Left lung (tissue), 10 donors: Measurements from ENCODE around the gene SRSF6. TPM values are rescaled to one million over a fixed set of nuclear protein-coding genes. Genes with fewer than 3 reads are reported as not detected.

Source experiments
- ATAC-seq: fragments of 200-7000 bp; cut with Tn5 transposase; one replicate; pipeline ENCODE4 v1.9.1; 2020; ENCODE audit warnings: moderate library complexity
- DNase-seq, 4 donors: peaks; one replicate each; pipeline ENCODE4 v3.0.0-alpha.2; 2013 to 2020
- H3K27ac ChIP-seq, 2 donors: fragments of 200-600 bp; sonication (generic) in 1 of 2; one replicate each; pipeline versions ENCODE4 v1.5.0 to v1.8.0; 2020 to 2021
- H3K27me3 ChIP-seq, 2 donors: fragments of 200-600 bp; sonication (generic) in 1 of 2; one replicate each; pipeline versions ENCODE4 v1.5.0 to v1.8.0; 2020 to 2021
- H3K36me3 ChIP-seq, 2 donors: fragments of 200-600 bp; sonication (generic) in 1 of 2; one replicate each; pipeline versions ENCODE4 v1.5.0 to v1.8.0; 2020 to 2021
- H3K4me1 ChIP-seq, 2 donors: fragments of 200-600 bp; one replicate each; pipeline ENCODE4 v1.8.0; 2021
- H3K4me3 ChIP-seq, 2 donors: fragments of 200-600 bp; sonication (generic) in 1 of 2; one replicate each; pipeline versions ENCODE4 v1.5.0 to v1.8.0; 2020 to 2021; ENCODE audit warnings: mild to moderate bottlenecking in 1 of 2
- H3K9me3 ChIP-seq, 2 donors: fragments of 200-600 bp; sonication (generic) in 1 of 2; one replicate each; pipeline versions ENCODE4 v1.5.0 to v1.8.0; 2020 to 2021
- CTCF ChIP-seq, 2 donors: fragments of 200-600 bp; sonication (generic) in 1 of 2; IDR thresholded peaks; one replicate each; pipeline versions ENCODE4 v1.5.0 to v1.8.0; 2021; ENCODE audit warnings: antibody characterized with exemption in 2 of 2
- intact Hi-C, 2 donors: fragments of 100-400 bp; cut with DNase I; formaldehyde crosslinking; loops; one replicate each; pipeline versions ENCODE4 v1.11.2 to v1.14.2; 2022
- polyA plus RNA-seq, 6 donors: library from polyadenylated mRNA; unstranded; fragments of 120-200 nt; gene quantifications; one replicate each; pipeline ENCODE4 v1.2.1, GENCODE V29; 2013; ENCODE audit not compliant: insufficient read length in 6 of 6
- total RNA-seq, 2 donors: library from RNA; stranded (reverse); fragmentation: NEBNext Ultra II Directional; extraction: Animal tissue kit (Norgen Biotek cat#: 25700); gene quantifications; one replicate each; pipeline ENCODE4 v1.2.1, GENCODE V29; 2021
- donor health status: DM: no; HTN: yes; CAD: no.
- donor health status: DM: no; HTN: no; CAD: no.

SRSF6 gene
- total and polyA plus RNA-seq, 8 donors = 134 to 424 (median 388) TPM

GRCh38 chr20:43456809-43457639, 672 bp upstream of the SRSF6 start:
- peak; percentile 88 to 98 (median 92) for DNase-seq

GRCh38 chr20:43458422-43458924, 777 bp downstream of the SRSF6 start:
- no peak for TF ChIP-seq CTCF (IDR thresholded peaks at IDR 0.05)
- Histone ChIP-seq H3K27me3 (peaks cover 0 to 13% of the 10 kb centered on the region in 2 donors), H3K27ac (peak overlapping the region; percentile 99 to 100), H3K9me3 (no peaks in the 10 kb centered on the region), H3K36me3 (peaks cover 0 to 44% of the 10 kb centered on the region in 2 donors), H3K4me3 (peak overlapping the region; percentile 79 to 87), H3K4me1 (peaks cover 16 to 46% of the 10 kb centered on the region in 2 donors)
- intact Hi-C loops = no loop called here
- peak in 1 of 4 donors; percentile 24 for DNase-seq
- ATAC-seq = no peak

More at GRCh38 chr20:43456809-43457639, 672 bp upstream of the SRSF6 start:
- peaks cover 0 to 30% of the 10 kb centered on the region in 2 donors for H3K36me3 ChIP-seq
- peak; percentile 89 for ATAC-seq
- H3K27me3 ChIP-seq = peaks cover 0 to 13% of the 10 kb centered on the region in 2 donors
- H3K4me1 ChIP-seq = peaks cover 15 to 35% of the 10 kb centered on the region in 2 donors
- H3K9me3 ChIP-seq = no peaks in the 10 kb centered on the region
- intact Hi-C loops = no loop called here
- H3K27ac ChIP-seq = peak overlapping the region; percentile 99 to 100
- no peak for TF ChIP-seq CTCF (IDR thresholded peaks at IDR 0.05)
- peak overlapping the region; percentile 79 to 87 for H3K4me3 ChIP-seq

GRCh38 chr20:43459022-43459942, 1.6 kb downstream of the SRSF6 start:
- Histone ChIP-seq H3K36me3 (peaks cover 0 to 53% of the 10 kb centered on the region in 2 donors), H3K4me3 (peak overlapping the region; percentile 79 to 87), H3K4me1 (peaks cover 16 to 47% of the 10 kb centered on the region in 2 donors), H3K27me3 (peaks cover 0 to 8% of the 10 kb centered on the region in 2 donors), H3K27ac (peak overlapping the region in 1 of 2 donors; percentile 1), H3K9me3 (no peaks in the 10 kb centered on the region)
- ATAC-seq (no peak), DNase-seq (peak in 1 of 4 donors; percentile 35)
- intact Hi-C loops = no loop called here
- TF ChIP-seq CTCF (IDR thresholded peaks at IDR 0.05) = no peak

GRCh38 chr20:43460172-43460829, 2.6 kb downstream of the SRSF6 start:
- TF ChIP-seq CTCF (IDR thresholded peaks at IDR 0.05) = no peak
- DNase-seq (no peak), ATAC-seq (no peak)
- H3K4me1 ChIP-seq = peaks cover 16 to 50% of the 10 kb centered on the region in 2 donors
- no peaks in the 10 kb centered on the region for H3K27me3 ChIP-seq
- H3K36me3 ChIP-seq = peaks cover 0 to 63% of the 10 kb centered on the region in 2 donors
- intact Hi-C loops = no loop called here
- H3K9me3 ChIP-seq = no peaks in the 10 kb centered on the region
- H3K4me3 ChIP-seq = peak overlapping the region in 1 of 2 donors; percentile 87
- H3K27ac ChIP-seq = no peak overlapping the region
